MM.1S (cell line): ENCODE data around the gene RPGR.

Source experiments
- EZH2 ChIP-seq: fragments of 300-600 bp; sonication (generic); optimal IDR thresholded peaks from 2 replicates; pipeline ENCODE3; 2017; ENCODE audit warnings: low read depth, mild to moderate bottlenecking, antibody characterized with exemption, low read length, mixed read lengths
- TF ChIP-seq, protein P1 (sequence below): fragments of 300-600 bp; sonication (generic); IDR thresholded peaks from 2 replicates; pipeline ENCODE4 v1.5.1; 2016; ENCODE audit warnings: antibody characterized with exemption, low read length, mixed read lengths

DNA sequence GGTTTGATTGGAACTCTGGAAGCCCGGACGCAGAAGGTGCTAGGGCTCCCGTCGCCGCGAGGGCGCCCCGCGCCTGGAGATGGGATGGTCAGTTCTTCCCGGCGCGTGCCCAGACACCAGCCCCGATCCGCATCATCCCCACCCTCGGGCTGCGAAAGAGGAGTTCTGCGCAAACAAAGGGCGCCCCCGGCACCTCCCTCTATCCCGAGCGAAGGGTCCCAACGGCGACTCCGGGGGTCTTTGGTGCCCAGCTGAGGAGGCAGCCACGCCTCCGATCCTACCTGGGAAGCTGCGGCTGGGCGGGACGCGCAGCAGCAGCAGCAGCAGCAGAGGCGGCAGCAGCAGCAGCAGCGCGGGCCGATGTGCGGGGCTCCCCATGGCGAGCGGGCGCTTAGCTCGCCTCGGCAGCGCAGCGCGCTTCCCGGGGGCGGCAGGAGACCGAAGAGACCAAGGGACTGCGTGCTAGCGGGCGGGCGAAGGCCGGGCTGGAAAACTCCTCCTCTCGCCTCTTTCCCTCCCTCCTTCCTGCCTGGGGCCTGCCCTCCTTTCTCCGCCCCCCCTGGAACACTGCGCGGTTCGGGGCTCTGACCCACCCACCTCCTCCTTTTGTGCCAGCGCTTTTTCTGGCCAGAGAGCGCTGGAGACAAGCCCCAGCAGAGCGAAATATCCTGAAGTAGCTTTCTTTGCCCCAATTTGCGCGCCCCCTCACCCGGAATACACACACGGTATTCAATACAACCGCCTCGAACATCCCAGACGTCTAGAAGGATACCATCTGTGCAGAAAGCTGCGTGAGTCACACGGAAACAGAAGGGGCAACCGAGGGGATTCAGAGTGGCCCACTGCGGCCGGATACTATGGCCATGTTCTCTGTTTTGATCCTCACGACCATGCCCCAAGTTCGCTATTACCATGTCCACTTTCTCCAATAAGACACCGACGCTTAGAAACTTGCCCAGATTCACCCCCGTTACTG lies 106.6 kb downstream of the RPGR start, which contains the start of gene SRPX:
- TF ChIP-seq, protein P1, sequence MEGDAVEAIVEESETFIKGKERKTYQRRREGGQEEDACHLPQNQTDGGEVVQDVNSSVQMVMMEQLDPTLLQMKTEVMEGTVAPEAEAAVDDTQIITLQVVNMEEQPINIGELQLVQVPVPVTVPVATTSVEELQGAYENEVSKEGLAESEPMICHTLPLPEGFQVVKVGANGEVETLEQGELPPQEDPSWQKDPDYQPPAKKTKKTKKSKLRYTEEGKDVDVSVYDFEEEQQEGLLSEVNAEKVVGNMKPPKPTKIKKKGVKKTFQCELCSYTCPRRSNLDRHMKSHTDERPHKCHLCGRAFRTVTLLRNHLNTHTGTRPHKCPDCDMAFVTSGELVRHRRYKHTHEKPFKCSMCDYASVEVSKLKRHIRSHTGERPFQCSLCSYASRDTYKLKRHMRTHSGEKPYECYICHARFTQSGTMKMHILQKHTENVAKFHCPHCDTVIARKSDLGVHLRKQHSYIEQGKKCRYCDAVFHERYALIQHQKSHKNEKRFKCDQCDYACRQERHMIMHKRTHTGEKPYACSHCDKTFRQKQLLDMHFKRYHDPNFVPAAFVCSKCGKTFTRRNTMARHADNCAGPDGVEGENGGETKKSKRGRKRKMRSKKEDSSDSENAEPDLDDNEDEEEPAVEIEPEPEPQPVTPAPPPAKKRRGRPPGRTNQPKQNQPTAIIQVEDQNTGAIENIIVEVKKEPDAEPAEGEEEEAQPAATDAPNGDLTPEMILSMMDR = no peak
- no peak for TF ChIP-seq EZH2
